GM10248 (cell line): ENCODE results near the gene MRAP2.

Source experiments
- CTCF ChIA-PET: fragments of 300-600 bp; sonication (Branson Sonifier 250); formaldehyde crosslinking; extraction: SDS; loops from one replicate; lab custom pipeline; 2021; ENCODE audit warnings: antibody characterized with exemption; lab: Yijun Ruan, JAX
- POLR2A ChIA-PET: fragments of 350-650 bp; sonication (Branson Sonifier 250); formaldehyde crosslinking; extraction: SDS; loops from one replicate; lab custom pipeline; 2020; ENCODE audit warnings: antibody characterized with exemption; lab: Yijun Ruan, JAX
- DNase-seq: peaks from one replicate; pipeline ENCODE4 v3.0.0; 2012; ENCODE audit errors: extremely low spot score
- TF ChIP-seq, protein P1 (sequence below): IDR thresholded peaks from 2 replicates; pipeline ENCODE4 v1.5.1; 2012; ENCODE audit warnings: mild to moderate bottlenecking, low read depth; ENCODE audit errors: extremely low read depth, missing control alignments, control extremely low read depth

Gene MRAP2

DNA sequence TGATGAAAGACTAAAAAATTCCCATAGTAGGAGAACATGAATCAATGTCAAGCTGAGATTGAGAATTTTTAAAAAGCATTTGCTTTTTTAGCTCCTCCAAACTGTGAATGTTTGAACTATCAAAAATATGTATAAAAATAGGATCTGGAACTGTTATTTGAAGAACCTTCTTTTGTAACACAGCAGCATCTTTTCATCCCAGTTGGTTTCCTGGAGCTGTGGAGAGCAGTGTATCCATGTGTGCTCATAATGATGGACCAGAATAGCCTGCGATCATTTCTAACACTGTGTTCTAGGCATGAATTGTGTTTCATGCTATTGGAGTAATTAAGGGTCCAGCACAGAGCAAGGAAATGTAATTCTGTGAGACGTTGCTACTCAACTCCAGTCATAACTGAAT, 22.1 kb downstream of the MRAP2 start:
- DNase-seq = no peak
- ChIA-PET POLR2A (no interaction called here), CTCF (no interaction called here)
- TF ChIP-seq, protein P1, sequence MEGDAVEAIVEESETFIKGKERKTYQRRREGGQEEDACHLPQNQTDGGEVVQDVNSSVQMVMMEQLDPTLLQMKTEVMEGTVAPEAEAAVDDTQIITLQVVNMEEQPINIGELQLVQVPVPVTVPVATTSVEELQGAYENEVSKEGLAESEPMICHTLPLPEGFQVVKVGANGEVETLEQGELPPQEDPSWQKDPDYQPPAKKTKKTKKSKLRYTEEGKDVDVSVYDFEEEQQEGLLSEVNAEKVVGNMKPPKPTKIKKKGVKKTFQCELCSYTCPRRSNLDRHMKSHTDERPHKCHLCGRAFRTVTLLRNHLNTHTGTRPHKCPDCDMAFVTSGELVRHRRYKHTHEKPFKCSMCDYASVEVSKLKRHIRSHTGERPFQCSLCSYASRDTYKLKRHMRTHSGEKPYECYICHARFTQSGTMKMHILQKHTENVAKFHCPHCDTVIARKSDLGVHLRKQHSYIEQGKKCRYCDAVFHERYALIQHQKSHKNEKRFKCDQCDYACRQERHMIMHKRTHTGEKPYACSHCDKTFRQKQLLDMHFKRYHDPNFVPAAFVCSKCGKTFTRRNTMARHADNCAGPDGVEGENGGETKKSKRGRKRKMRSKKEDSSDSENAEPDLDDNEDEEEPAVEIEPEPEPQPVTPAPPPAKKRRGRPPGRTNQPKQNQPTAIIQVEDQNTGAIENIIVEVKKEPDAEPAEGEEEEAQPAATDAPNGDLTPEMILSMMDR = no peak

DNA sequence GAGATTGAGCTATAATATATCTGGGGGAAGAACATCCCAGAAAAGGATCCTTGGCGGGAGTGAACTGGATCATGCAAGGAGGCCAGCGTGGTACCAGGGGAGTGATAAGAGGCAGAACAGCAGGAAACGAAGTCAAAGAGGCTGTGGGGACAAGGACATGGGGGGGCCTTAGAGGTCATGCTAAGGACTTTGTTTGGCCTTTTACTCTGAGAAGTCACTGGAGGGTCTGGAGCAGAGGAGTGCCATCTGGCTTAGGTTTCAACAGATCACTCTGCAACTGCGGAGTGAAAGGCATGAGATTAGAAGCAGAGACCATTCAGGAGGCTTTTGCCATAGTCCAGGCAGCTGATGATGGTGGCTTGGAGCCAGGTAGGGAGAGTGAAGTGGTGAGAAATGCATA, 24.3 kb downstream of the MRAP2 start:
- DNase-seq = no peak
- TF ChIP-seq, protein P1 = no peak
- ChIA-PET CTCF (interaction anchor here (1.2 kb wide), 1 partner anchor 45 kb away, joined by 3 read pairs; no protein-coding TSS in a partner anchor), POLR2A (no interaction called here)

DNA sequence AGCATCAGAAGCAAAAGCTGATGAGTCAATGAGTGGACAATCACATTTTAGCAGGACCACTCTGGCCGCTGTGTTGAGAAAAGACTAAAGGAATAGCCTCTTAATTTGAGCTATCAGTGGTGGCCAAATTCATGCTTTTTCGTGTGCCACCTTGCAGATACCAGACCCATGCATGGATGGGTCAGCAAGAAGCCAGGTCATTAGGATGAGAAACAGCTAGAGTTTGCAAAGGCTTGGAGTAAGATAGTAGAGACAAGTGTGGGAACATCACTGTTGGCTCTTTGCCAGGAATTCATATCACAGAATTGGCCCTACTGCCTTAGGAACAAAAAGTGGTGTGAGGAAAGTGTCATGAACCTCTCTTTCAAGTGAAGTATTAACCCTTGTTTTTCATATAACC, 25.5 kb downstream of the MRAP2 start:
- no peak for DNase-seq
- ChIA-PET POLR2A (no interaction called here), CTCF (interaction anchor here (1.2 kb wide), 1 partner anchor 46 kb away, joined by 3 read pairs; no protein-coding TSS in a partner anchor)
- TF ChIP-seq, protein P1 = no peak

DNA sequence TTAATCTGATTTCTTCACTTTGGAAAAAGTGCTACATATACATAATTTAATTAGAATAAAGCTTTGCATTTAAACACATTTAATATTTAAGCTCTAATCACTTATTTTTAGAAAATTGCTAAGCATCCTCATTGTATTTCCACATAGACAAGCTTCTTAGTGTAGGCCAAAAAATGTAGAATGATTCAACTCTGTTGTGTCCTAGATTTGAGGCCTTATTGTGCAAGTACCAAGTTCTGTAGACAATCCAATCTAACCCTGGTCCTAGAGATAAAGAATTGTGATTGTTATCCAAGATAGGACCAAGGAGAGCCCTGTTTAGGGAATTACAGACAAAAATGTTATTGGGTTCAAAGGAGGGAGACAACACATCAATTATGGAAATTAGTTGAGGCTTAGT, 27.6 kb downstream of the MRAP2 start:
- DNase-seq = no peak
- TF ChIP-seq, protein P1 = no peak
- ChIA-PET POLR2A (no interaction called here), CTCF (interaction anchor here (0.7 to 1.1 kb wide), 3 partner anchors 8 to 48 kb away, joined by 3 to 4 read pairs (median 3); no protein-coding TSS in a partner anchor)

DNA sequence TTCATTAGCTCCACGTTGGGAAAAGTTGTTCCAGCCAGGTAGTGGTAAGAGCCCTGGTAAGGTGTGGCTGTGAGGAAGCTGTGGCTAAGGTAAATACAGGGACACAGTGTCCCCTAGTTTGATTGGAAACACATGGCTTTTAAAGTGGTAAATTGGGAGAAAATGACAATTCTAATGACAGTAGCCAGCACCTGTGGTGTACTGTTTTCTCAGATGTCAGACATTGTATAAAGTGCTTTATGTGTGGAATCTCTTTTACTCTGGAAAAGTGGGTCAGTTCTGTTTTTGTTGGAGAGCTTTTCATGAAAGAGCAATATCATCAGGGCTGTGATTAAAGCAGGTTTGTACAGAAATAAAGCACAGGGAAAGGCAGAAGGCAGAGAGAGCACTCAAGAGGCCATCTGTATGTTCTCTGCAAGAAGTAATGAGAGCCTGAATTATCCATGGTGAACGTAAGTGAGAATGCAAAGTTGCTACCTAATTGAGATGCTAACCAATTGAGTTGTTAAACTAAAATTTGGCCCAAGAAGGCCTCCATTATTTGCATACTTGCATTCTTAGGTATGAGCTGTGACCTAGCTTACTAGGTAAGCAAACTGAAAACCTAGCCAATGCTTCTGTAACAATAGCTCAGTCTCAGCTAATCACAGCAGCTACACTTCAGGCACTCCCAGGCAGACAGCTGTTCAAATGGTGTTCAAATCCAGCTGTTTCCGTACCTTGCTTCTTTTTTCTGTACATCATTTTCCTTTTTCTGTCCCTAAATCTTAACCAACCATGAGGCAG, 28.2 kb downstream of the MRAP2 start:
- CTCF ChIA-PET = interaction anchor here (0.7 to 1.4 kb wide), 5 partner anchors 8 to 48 kb away, joined by 3 to 4 read pairs (median 3); no protein-coding TSS in a partner anchor
- TF ChIP-seq, protein P1 = no peak
- POLR2A ChIA-PET = no interaction called here
- DNase-seq = no peak

DNA sequence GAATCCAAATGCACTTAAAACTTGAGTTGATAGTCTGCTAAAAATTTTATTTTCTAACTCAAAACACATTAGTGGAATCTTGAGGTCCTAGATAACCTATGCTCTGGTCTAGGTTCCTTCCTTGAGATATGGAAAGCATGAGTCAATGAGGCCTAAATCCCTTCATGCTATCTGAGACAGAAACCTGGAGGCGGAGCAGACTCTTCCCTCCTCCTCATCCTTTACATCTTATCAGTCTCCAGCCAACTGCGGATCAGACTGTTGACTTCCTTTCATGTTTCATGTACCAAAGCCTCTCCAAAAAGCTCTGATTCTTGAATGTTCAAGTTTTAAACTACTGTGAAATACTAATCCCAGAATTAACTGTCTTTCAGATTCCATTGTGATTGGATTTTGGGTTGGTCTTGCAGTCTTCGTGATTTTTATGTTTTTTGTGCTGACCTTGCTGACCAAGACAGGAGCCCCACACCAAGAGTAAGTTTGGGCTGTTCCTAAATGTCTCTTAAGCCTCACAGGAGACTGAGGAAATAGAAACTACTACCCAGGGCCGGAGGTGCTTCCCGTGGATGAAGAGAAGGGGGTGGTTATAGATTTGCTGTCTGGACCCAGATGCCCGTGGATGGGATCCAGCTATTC, 29.1 kb downstream of the MRAP2 start:
- CTCF ChIA-PET = interaction anchor here (1.0 to 1.4 kb wide), 2 partner anchors 9 to 27 kb away, joined by 3 to 4 read pairs; no protein-coding TSS in a partner anchor
- POLR2A ChIA-PET = no interaction called here
- TF ChIP-seq, protein P1 = no peak
- no peak for DNase-seq
